Breast epithelium (tissue), 4 donors: ENCODE measurements around the gene CADPS. TPM values are rescaled to one million over a fixed set of nuclear protein-coding genes. Genes with fewer than 3 reads are reported as not detected.

Experiments used
- DNase-seq, 2 donors: peaks; one replicate each; pipeline ENCODE4 v3.0.0-alpha.2; 2019; ENCODE audit warnings: low spot score in 2 of 2
- H3K27ac ChIP-seq, 2 donors: fragments of 200-600 bp; sonication (generic) in 1 of 2; one replicate each; pipeline ENCODE4 v1.5.1; 2016 to 2019; ENCODE audit warnings: mild to moderate bottlenecking in 1 of 2
- H3K27me3 ChIP-seq, 2 donors: fragments of 200-600 bp; sonication (generic) in 1 of 2; one replicate each; pipeline versions ENCODE4 v1.5.1 to v1.6.0; 2017 to 2019; ENCODE audit warnings: control low read depth in 1 of 2, mild to moderate bottlenecking in 1 of 2
- H3K36me3 ChIP-seq: fragments of 200-600 bp; one replicate; pipeline ENCODE4 v1.5.1; 2019
- H3K4me1 ChIP-seq, 2 donors: fragments of 200-600 bp; sonication (generic); one replicate each; pipeline ENCODE4 v1.5.1; 2016 to 2019; ENCODE audit warnings: control low read depth in 1 of 2
- H3K4me3 ChIP-seq, 3 donors: fragments of 200-600 bp; sonication (generic); 1 replicate in 2 of 3; 2 replicates in 1 of 3; pipeline ENCODE4 v1.5.1; 2016 to 2019; ENCODE audit warnings: mild to moderate bottlenecking in 3 of 3, moderate library complexity in 2 of 3
- H3K9me3 ChIP-seq, 2 donors: fragments of 200-600 bp; sonication (generic) in 1 of 2; one replicate each; pipeline ENCODE4 v1.5.1; 2016 to 2019; ENCODE audit warnings: control low read depth in 1 of 2
- POLR2A ChIP-seq: fragments of 450-650 bp; IDR thresholded peaks from one replicate; pipeline ENCODE4 v1.6.1; 2016; ENCODE audit warnings: antibody characterized with exemption, mild to moderate bottlenecking, moderate library complexity
- POLR2AphosphoS5 ChIP-seq, 3 donors: sonication (generic); formaldehyde crosslinking; IDR thresholded peaks; one replicate each; pipeline ENCODE4 v1.6.1; 2017; ENCODE audit warnings: antibody characterized with exemption in 3 of 3
- intact Hi-C: fragments of 100-400 bp; cut with DNase I; formaldehyde crosslinking; loops from one replicate; pipeline ENCODE4 v1.15.1; 2023; ENCODE audit warnings: low total_unique reads
- total RNA-seq, 3 donors: library from RNA; depleted of rRNA; stranded (reverse); fragments of >200 nt; gene quantifications; one replicate each; pipeline ENCODE4 v1.1.0, GENCODE V29; 2016
- TF ChIP-seq, protein P1 (sequence below), 3 donors: fragments of 450-650 bp; IDR thresholded peaks; one replicate each; pipeline ENCODE4 v1.5.1; 2016 to 2017; ENCODE audit warnings: antibody characterized with exemption in 3 of 3, mild to moderate bottlenecking in 3 of 3, moderate library complexity in 3 of 3

Gene CADPS
- total RNA-seq, 3 donors from 2014 or later, result under 0.01 to 45.8 (median 0.15) TPM

DNA sequence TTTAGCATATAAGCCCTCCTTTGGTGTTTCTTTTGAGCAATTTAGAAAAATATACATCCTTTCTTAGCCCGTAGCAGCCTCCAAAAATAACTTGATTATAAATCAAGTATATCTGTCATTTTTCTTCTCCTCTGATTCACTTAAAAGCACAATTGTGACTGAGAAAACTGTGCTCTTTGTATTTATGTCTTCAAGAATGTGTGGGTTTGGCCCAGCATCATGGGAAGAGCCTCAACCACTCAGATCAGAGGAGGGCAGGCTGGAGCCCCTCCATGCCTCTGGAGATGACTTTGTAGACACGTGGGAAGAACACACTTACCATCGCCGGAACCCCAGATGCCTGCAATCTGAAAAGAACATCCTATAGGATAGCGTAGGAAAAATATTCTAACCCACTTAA lies 378.1 kb downstream of the CADPS start:
- H3K27me3 ChIP-seq, result no peaks in the 10 kb centered on the region
- H3K9me3 ChIP-seq, result no peaks in the 10 kb centered on the region
- DNase-seq, result no peak
- TF ChIP-seq POLR2A (no peak), POLR2AphosphoS5 (IDR thresholded peaks at IDR 0.05) (no peak)
- TF ChIP-seq, protein P1, sequence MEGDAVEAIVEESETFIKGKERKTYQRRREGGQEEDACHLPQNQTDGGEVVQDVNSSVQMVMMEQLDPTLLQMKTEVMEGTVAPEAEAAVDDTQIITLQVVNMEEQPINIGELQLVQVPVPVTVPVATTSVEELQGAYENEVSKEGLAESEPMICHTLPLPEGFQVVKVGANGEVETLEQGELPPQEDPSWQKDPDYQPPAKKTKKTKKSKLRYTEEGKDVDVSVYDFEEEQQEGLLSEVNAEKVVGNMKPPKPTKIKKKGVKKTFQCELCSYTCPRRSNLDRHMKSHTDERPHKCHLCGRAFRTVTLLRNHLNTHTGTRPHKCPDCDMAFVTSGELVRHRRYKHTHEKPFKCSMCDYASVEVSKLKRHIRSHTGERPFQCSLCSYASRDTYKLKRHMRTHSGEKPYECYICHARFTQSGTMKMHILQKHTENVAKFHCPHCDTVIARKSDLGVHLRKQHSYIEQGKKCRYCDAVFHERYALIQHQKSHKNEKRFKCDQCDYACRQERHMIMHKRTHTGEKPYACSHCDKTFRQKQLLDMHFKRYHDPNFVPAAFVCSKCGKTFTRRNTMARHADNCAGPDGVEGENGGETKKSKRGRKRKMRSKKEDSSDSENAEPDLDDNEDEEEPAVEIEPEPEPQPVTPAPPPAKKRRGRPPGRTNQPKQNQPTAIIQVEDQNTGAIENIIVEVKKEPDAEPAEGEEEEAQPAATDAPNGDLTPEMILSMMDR (IDR thresholded peaks at IDR 0.05), result no peak
- H3K4me3 ChIP-seq, result no peak overlapping the region
- intact Hi-C loops, result no loop called here
- H3K36me3 ChIP-seq, result no peaks in the 10 kb centered on the region
- H3K27ac ChIP-seq, result no peak overlapping the region
- H3K4me1 ChIP-seq, result no peaks in the 10 kb centered on the region

DNA sequence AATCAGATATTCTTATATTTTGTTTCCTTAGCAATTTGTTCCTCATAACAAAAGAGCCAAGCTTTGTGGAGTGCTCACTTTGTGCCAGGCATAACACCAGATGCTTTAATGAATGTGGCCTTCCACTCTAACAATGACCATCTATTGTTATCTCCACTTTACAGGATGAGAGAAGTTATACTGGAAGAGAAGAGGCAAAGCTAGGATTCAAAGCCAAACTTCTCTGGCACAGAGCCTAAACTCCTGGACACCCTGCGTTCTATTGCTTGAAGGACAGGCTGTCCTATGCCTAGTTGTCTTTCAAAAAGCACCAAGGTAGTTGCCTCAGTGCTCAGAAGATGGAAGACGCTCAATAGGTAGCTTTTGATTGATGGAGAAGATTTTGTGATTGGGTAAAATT lies 378.7 kb downstream of the CADPS start:
- TF ChIP-seq, protein P1 (IDR thresholded peaks at IDR 0.05), result no peak
- TF ChIP-seq POLR2AphosphoS5 (IDR thresholded peaks at IDR 0.05), result no peak
- TF ChIP-seq POLR2A, result no peak
- peak overlapping the region in 1 of 2 donors; percentile 10 for H3K27ac ChIP-seq
- H3K4me3 ChIP-seq, result no peak overlapping the region
- no peaks in the 10 kb centered on the region for H3K27me3 ChIP-seq
- H3K9me3 ChIP-seq, result no peaks in the 10 kb centered on the region
- DNase-seq, result peak in 1 of 2 donors; percentile 46
- no peaks in the 10 kb centered on the region for H3K4me1 ChIP-seq
- H3K36me3 ChIP-seq, result no peaks in the 10 kb centered on the region
- intact Hi-C loops, result no loop called here

DNA sequence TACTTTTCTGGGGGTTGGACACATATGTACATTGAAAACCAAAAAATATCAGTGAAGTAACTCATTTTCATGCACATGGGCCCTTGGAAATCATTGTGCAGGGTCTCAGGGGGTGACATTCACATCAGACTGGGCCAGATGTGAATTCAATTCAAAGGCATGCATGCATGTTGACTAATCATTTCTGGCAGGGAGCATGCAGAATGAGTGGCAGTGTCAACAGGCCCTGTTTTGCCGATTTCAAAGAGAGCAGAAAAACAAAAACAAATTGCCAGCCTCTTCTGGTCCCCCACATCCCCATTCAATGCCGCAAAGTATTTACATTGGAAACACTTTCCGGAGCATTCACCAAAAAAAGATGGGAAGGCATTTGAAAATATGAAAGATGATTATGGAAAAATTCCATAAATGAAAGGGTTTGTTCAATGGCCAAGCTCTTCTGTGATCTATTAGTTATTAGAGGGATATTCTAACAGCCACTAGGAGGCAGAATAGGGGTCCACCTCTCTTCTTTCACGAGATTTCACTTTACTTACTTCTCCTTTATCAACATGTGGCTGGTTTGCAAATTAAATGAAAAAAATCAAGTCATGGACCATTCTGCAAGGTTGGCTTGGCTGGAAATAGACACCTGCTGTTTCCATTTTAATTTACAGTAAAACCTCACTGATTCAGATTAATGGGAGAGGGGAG lies 382.0 kb downstream of the CADPS start:
- no peak for DNase-seq
- Histone ChIP-seq H3K27me3 (no peaks in the 10 kb centered on the region), H3K4me1 (no peaks in the 10 kb centered on the region), H3K27ac (no peak overlapping the region), H3K36me3 (no peaks in the 10 kb centered on the region), H3K9me3 (no peaks in the 10 kb centered on the region), H3K4me3 (no peak overlapping the region)
- intact Hi-C loops, result no loop called here
- TF ChIP-seq POLR2AphosphoS5 (IDR thresholded peaks at IDR 0.05) (no peak), POLR2A (no peak)
- TF ChIP-seq, protein P1 (IDR thresholded peaks at IDR 0.05), result no peak

DNA sequence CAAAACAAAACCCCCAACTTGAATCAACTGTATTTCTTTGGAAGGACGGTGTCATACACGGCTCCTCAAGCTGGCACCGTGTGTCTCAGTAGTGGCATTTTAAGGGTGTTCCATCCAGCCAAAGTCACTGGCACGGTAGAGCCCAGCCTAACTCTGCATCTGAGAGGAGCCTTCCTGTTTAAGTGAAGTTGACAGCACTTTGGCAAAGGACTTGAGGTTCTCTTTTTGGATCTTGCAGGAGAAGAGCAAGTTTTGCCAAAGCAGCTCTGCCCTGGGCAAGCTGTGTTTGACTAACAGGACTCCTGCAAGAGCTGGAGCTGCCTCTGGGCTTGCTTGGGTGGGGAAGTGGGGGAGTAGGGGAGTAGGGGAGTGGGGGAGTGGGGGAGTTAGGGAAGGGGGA lies 392.3 kb downstream of the CADPS start:
- intact Hi-C loops, result no loop called here
- no peak for DNase-seq
- no peaks in the 10 kb centered on the region for H3K36me3 ChIP-seq
- H3K27ac ChIP-seq, result no peak overlapping the region
- no peaks in the 10 kb centered on the region for H3K4me1 ChIP-seq
- TF ChIP-seq POLR2AphosphoS5 (IDR thresholded peaks at IDR 0.05) (no peak), POLR2A (no peak)
- TF ChIP-seq, protein P1 (IDR thresholded peaks at IDR 0.05), result no peak
- no peaks in the 10 kb centered on the region for H3K9me3 ChIP-seq
- H3K4me3 ChIP-seq, result no peak overlapping the region
- no peaks in the 10 kb centered on the region for H3K27me3 ChIP-seq

- Histone ChIP-seq H3K27me3 (no peaks in the 10 kb centered on the region), H3K36me3 (no peaks in the 10 kb centered on the region), H3K27ac (no peak overlapping the region), H3K4me3 (no peak overlapping the region), H3K4me1 (no peaks in the 10 kb centered on the region), H3K9me3 (no peaks in the 10 kb centered on the region)
- DNase-seq, result no peak
- intact Hi-C loops, result no loop called here
- TF ChIP-seq, protein P1 (IDR thresholded peaks at IDR 0.05), result no peak
- TF ChIP-seq POLR2AphosphoS5 (IDR thresholded peaks at IDR 0.05) (no peak), POLR2A (no peak)
These were observed 393.3 kb downstream of the CADPS start for GRCh38 chr3:62481962-62482361.
